ENCODE results near the gene METRNL.

DNA sequence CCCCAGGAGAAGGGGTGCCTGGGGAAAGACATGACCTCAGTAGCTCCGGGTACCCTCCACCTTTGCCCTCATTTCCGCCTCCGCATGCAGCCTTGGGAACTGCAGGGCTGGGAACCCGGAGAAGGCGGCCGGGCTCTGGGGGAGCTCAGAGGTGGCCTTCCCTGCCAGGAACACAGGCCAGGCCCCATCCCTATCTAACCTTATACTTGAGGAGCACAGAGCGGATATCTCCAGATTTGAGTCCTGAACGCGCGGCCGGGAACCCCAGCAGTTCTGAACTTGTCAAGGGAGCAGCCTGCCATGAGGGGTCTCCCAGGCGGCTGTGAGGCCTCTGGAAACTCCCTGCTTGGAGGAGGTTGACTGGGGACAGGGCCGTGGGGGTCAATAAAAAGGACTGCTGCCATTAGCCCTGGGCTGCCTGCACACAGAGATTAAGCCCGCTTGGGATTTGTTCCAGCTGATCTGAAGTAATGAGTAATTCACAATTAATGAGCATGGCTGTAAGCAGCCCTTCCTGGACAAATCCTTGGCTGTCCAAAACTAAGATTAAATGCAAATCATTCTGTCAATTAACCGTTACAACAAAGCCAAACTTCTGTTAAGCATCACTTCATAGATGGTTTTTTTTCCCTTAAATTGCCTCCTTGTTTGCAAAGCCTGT lies 26.3 kb upstream of the METRNL start:
- TF ChIP-seq, protein P1, sequence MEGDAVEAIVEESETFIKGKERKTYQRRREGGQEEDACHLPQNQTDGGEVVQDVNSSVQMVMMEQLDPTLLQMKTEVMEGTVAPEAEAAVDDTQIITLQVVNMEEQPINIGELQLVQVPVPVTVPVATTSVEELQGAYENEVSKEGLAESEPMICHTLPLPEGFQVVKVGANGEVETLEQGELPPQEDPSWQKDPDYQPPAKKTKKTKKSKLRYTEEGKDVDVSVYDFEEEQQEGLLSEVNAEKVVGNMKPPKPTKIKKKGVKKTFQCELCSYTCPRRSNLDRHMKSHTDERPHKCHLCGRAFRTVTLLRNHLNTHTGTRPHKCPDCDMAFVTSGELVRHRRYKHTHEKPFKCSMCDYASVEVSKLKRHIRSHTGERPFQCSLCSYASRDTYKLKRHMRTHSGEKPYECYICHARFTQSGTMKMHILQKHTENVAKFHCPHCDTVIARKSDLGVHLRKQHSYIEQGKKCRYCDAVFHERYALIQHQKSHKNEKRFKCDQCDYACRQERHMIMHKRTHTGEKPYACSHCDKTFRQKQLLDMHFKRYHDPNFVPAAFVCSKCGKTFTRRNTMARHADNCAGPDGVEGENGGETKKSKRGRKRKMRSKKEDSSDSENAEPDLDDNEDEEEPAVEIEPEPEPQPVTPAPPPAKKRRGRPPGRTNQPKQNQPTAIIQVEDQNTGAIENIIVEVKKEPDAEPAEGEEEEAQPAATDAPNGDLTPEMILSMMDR (conservative IDR thresholded peaks at IDR 0.05), result no peak
- TF ChIP-seq ZFX (IDR thresholded peaks at IDR 0.05), result no peak

Measured in C4-2B (cell line).